ENCODE measurements around the gene TIMM21.

The TIMM21 gene

DNA sequence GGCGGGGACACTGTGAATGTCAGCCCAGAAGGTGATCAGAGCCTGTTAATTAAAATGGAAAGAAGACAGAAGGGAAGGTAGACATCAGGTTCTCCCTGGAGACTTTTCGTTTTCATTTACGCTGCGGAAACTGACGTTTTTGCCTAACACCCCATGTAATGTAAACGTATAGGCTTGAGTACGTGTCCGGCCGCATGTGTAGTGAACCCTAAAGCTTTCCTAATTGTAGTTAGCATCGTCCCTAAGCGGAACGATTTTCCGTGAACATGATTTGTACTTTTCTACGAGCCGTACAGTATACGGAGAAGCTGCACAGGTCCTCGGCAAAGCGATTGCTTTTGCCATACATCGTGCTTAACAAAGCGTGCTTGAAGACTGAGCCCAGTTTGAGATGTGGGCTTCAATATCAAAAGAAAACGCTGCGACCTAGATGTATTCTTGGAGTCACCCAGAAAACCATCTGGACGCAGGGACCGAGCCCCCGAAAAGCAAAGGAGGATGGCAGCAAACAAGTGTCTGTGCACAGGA lies 284 bp downstream of the TIMM21 start:
- DNase-seq: no peak

DNA sequence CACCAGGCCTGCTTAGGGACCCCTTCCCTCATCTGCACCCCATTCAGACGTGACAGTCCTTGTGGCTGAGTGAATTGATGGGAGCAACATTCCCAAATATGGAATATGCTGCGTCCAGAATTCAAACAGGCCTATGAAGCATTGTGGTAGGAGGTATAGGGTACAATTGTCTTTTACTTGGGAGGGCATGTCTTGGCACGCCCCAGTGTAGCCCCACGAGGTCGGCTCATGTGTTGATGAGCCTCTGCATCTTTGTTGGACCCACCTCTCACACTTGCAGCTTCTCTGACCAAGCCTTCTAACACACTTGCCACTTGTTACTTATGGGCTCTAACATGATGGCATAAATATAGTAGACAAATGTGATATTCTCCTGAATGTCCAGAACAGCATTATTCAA lies 1.6 kb downstream of the TIMM21 start:
- no peak for DNase-seq

DNA sequence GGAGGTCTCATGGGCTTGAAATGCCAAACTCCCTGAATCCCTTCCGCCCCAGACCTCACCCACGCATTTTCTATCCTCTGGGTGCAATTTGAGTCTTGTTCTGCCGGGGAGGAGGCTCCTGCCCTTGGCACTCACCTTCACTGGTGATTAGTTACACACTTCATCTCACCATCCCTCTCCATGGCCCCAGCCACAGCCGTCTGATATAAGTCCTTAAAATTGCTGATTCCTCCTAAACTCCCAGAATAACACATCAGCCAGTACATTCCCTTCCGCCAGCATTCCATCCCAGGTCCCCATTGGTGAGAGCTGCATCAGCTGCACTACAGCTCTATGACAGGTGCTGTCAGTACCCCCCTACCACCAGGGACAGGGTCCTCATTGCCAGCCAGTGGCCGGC lies 3.9 kb downstream of the TIMM21 start:
- DNase-seq: no peak

DNA sequence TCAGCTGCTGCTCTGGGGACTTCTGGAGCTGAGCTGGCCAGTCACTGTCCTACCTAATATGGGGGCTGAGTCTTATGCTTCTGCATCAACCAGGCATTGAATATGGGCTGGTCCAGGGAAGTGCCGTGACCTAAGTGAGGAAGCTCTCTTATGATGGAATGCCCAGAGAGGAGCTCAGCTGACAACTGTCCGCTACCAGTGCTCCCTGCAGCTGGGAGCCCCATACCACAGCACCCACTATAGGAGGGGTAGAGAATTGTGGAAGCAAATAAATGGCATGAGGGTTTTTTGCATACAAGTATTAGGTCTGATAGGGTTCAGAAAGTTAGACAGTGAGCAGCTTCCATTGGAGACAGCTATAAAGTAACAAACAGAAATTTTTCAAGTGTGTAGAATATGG lies 4.5 kb downstream of the TIMM21 start:
- no peak for DNase-seq

DNA sequence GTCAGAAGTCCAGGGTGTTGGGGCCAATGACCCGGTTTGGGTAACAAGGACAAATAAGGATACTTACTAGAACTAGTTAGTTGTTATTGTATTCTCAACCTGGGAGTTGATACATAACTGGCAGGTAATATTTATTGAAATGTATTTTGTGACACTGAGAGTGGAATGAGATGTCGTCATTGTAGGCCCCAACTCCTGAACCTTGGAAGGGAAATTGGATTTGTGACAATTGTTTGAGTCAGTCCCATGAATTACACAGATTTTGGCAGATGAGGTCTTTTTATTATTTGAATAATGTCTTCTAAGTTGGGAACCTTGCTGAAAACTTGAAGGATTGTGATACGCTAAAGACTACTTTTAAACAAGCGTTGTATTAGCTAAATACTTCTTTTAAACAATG lies 5.1 kb downstream of the TIMM21 start:
- no peak for DNase-seq

DNA sequence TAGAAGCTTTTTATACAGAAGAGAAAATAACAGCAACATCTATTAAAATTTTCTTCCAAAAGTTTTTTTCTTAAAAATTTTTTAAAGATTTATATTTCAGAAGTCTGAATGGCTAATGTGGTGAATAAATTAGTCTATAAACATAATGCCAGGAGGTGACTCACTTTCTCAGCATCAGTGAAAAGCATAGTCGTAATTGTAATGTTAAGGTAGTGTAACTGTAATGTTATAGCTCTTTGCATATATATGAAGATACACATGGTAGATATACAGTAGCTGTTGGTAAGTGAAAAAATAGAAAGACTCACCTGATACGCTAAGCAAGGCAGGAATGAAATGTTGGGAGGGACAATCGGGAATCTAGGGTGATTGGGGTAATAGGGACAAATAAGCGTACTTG lies 5.5 kb downstream of the TIMM21 start:
- DNase-seq: no peak

DNA sequence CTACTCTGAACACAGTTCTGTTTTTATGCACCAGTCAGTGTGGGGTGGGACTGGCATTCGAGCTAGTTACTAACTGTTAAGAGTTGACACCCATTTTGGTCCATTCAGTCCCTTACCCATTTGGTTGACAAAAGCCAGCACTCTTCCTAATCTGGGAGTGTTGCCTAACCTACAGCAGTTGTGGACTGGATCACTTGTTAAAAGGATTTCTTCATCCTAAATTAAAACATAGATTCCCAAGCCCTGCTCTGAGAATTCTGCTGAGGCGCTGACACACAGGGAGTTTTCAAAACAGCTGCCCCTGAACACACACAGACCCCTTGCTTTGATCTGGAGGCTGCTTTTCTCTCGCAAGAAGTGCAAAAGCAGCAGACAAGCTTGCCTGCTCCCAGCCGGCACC lies 6.4 kb downstream of the TIMM21 start:
- DNase-seq: no peak

DNA sequence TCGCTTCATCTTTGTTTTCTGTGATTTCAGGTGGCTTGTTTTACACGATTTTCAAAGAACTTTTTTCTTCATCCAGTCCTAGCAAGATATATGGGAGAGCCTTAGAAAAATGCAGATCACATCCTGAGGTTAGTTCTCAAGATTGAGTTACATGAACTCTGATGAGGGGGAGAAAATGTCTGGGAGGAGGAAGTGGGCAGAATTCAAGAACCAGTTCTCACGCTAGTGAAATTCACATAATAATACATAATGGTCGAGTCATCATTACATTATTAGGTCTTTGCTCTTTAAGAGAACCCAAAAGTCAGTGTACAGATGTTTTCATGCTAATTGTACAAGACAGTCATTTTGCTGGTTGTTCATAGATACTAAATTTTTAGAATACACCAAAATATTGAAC lies 7.0 kb downstream of the TIMM21 start:
- DNase-seq: no peak

DNA sequence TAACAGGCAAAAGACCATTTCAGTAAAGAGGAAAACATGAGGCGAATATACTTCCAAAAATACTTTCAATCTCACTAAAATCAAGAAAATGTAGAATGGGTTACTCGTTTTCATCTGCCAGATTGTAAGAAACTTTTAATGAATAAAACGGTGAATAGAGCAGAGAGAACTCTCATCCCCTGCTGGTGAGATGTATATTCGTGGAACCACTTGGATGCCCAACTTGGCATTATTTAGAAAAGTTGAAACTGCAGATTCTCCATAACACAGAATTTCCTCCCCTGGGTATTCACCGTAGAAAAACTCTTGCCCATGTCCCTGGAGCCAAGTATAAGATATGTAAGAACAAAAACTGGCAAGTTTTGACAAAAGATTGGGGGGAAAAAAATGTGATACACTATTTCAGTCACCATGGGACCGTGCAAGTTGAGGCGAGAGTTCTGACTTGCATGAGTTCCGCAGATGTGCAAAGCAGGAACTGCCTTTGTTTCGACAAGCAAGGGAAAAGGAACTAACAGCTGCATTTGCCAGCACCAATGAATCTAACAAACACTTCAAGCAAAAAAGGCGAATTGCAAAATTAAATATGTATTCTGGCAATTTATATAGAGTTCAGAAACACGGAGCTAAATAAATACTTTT lies 14.8 kb downstream of the TIMM21 start:
- no peak for DNase-seq

DNA sequence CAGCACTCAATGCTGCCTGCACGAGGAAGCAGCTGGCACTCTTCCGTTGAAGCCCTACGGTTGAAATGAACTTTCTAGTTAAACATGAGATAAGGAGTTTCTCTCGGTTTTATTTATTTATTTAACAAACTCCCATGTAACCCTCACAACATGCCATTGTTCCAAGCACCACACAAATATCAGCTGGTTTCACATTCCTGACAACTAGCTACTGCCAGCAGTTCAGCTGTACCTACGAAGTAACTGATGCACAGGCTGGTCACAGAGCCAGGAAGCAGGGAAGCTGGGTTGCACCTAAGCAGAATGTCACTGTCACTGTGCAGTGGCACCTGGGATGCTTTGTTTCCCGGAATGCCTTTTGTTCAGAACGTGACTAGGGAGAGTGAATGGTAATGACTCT lies 18.1 kb downstream of the TIMM21 start:
- DNase-seq: no peak

DNA sequence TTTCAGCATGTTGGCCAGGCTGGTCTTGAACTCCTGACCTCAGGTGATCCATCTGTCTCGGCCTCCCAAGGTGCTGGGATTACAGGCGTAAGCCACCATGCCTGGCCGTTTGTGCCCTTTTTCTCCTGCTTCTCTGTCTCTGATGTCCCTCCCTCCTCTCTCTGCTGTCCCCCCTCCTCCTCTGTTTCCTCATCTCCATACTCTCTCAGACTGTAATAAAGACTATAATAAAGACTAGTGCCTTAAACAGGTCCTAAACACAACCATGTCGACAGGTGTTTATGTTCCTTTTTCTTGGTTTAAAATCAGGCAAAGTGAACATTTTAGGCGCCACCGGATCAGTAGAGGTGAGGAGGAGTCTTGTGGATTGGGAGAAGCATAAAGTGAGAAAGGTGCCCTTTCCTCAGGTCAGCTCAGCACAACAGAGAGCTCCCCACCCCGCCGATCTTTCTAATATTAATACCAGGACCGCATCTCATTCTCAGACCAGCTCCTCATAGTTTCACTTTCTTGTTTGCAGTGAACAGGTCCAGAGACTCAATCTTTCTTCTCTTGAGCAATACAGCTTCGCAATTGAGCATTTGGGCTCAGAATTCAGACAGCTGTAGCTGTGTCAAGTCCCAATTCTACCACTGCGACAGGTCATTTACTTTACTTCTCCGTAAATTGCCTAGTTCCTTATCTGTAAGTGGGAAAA lies 23.7 kb downstream of the TIMM21 start:
- DNase-seq: no peak

DNA sequence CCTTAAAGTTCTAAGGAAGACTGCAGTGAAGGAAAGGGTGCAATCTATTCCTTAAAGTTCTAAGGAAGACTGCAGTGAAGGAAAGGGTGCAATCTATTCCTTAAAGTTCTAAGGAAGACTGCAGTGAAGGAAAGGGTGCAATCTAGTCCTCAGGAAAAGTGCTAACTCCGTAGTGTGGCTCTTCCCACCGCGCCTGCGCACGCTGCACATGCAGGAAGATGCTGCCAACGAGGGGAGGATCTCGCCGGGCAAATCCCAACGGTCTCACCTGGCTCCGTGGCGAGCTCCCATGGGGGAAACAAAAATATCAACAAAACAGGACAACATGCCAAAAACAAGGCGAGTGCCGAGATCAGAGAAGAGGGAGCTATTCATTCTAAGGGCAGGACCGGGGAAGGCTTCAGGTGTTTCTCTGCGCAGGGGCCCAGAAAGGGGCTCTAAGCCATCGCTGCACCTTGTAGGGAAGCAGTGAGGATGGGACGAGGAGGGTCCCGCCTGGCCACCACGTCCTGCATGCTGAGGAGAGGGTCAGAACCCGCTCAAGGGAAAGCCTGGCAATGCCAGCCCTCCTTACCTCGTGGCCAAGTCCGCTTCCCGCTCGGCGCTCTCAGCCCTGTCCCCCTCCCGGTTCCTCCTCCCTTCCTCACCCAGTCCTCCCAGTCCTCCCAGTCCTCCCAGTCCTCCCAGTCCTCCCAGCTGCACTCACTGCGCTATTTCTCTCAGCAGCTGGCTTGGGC lies 24.5 kb downstream of the TIMM21 start:
- DNase-seq: no peak

DNA sequence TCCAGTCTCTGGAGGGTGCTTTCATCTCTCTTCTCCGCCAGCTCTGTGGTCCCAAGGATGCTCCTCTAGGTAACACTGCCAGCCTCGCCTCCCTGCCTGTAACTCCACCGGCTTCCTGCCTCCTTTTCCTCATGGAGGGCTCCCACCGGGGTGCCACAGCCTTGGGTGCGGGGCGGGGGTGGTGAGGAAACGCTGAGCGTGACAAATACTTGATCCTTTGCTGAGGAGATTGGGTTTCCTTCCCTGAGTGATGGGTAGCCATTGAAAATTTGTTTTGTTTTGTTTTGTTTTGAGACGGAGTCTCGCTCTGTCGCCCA lies 25.1 kb downstream of the TIMM21 start:
- DNase-seq: no peak

DNA sequence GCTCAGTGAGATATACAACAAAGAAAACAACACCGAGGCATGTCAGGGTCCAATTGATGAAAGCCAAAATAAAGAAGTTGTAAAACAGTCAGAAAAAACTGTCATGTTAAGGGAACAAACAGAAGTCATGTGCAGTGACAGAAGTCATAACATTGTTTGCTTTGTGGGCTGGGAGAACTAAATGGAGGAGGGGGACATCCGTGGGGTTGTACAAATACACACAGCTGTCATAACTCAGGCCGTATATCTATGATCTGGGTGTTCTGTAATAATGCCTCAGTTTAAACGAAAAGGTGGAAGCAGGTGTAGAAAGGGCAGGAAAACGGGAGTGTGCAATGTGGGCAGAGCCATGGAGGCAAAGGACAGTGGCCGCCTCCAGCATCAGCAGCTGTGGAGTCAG lies 27.3 kb downstream of the TIMM21 start:
- DNase-seq: no peak

DNA sequence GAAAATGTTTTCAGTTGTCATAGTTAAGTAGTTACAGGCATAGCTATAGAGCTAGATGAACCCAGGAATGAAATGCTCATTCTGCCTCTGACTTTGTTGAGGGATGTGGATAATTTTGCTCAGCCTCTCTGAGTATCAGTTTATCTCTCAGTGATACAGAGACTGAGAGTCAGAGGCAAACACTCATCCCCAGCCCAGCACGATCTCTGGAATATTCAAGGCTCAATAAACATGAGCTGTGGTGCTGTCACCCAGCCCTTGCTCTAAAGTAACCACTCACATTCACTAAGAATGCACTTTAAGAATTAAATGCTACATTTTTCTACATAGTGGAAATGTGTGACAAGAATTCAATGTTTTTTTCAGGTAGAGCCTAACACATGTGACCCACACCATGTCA lies 30.6 kb downstream of the TIMM21 start:
- DNase-seq: no peak

DNA sequence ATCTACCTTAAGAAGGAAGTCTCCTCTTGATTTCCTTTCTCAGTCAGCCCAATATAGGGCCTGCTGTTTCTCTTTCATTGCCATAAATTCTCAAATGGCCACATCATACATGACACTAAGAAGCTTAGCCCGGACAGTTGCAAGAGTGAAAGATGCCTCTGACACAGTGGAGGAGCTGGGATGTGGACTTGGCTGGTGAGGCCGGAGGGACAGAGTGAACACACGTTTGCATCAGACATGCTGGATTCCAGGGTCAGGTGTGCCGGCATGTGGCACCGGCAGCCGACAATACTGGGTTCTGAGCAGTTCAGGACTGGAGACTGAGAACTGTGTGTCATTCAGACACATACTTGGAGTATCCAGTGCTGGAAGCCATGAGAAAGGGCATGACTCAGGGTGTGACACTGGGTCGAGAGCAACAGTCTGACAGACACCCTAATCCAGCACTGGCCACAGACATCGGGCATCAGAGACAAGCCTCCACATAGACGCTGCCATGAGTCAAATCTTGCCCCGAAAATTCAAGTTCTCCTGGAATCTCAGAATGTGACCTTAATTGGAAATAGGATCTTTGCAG lies 31.4 kb downstream of the TIMM21 start:
- DNase-seq: no peak

DNA sequence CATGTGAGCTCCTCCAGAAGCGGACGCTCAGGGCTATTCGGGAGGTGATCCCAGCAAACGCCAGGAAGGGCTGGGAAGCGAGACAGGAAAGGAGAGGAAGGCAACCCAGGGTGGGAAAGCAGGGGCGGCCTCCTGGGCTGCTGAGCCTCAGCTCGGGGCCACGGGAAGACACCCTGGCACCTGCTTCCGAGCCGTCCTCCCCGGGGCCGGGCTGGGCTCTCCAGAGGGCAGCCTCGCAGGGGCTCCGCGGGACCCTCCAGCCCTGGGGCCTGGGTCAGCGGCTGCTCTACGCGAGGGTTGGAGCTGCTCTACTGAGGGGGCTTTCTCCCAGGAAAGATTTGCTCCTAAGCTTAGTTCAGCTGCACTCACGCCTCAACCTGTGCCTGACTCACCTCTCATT lies 34.0 kb downstream of the TIMM21 start:
- no peak for DNase-seq

DNA sequence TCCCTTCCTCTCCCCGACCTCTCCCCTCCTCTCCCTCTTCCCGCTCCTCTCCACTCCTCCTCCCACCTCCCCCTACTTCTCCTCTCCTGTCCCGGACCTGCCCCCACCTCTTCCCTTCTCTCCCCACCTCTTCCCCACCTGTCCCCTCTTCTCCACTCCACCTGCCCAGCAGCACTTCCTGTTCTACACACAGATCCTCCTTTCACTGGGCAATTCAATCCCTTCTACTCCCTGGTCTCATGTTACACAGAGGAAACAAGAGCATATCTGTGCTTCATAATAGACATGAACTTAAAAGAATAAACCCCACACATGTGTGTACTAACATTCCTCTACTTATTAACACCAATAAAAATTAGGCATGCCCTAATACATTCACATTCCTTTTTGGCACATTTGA lies 34.8 kb downstream of the TIMM21 start:
- DNase-seq: no peak

DNA sequence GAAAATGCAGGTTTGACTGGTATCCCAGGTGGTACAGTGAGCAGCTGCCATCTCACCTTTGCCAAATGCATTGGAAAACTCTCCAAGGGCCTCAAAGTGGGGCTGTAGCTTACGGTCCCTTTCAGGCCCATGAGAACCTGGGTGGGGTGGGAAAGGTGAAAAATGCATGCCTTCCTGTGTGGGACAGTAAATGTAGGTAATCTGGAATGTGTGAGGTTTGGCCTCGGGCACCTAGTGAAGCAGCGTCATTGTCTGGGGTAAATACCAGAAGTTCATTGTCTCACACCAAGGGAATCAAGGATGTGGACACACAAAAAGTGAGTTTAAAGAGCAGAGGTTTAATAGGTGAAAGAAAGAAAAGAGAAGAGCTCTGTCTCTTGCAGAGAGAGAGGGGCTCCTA lies 36.6 kb downstream of the TIMM21 start:
- DNase-seq: no peak

DNA sequence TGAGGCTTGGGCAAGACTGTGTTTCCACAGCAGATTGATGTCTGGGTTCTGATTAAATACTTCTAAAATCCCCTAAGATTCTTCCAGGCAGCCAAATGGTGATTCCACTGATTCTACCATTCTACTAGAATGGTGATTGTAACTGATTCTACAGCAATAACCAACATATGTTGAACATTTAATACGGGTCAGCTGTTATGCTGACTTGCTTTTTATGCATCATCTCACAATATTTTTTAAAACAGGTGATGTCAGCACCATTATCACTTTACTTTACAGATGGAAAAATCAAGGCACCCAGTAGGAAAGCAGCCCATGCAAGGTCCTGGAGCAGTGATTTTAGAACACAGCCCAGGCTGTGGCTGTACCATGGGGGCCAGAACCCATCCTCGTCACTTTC lies 37.5 kb downstream of the TIMM21 start:
- no peak for DNase-seq

DNA sequence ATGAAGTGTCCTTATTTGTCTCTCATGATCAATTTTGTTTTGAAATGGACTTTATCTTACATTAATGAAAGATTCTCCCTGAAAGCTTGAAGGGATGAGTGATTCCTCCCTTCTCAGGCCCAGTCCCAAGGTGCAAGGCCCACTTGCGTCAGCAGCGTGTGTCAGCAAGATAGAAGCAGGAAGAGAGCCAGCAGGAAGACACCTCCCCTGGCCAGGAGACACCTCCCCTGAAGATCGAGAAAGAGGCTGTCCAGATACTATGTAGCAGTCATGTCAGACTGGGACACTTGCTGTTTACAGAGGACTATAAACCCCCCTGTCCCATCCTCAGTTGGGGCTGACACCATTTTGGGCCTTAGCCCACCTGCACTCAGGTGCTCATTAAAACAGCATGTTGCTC lies 38.3 kb downstream of the TIMM21 start:
- no peak for DNase-seq

DNA sequence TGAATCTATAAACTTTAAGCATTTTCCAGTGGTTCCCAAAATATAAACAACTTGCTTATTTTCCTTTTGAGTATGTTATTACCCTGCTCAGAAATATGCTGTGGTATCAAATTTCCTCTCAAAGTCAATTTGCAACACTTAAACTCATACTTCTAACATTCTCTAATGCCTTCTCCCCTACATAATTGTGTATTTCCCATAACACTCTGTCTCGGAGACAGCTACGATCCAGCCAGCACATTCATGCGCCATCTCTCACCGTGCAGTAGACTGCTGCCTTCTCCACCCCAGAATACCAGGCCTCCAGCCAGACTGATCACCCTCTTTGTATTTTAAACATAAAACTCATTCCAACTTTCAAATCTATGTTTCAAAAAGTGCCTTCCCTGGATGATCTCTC lies 41.8 kb downstream of the TIMM21 start:
- no peak for DNase-seq

DNA sequence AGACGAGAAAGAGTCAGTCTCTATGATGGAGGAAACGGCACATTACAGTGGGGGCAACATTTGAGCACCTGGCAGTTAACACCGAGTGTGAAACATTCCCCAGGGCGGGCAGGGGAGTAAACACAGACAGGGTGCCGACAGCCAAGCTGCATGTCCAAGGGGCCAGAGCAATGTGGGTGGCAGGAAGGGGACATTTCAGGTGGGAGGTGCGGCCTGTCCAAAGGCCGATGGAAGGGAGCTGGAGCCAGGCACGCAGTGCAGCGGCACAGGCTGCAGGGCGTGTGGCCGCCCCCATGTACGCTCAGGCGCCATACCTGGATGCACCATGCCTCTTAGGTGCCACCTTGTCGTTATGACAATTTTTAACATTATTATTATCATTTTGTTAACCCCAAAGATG lies 43.3 kb downstream of the TIMM21 start:
- no peak for DNase-seq

DNA sequence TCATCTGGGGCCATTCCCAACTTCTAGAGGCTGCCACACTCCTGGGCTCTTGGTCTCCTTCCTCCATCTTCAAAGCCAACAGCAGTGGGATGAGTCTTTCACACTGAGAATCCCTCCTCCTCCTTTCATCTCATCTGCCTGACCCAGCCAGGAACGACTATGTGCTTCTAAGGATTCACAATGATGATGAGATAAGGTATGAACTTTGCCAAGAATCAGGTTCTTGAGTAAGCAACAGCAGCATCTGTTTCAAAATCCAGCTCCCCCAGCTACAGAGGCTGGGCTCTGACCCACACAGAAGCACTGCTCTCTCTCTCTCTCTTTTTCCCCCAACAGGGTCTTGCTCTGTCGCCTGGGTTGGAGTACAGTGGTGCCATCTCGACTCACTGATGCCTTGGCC lies 46.4 kb downstream of the TIMM21 start:
- DNase-seq: no peak
